Measurements from ENCODE around the gene CDKN3.

The CDKN3 gene

DNA sequence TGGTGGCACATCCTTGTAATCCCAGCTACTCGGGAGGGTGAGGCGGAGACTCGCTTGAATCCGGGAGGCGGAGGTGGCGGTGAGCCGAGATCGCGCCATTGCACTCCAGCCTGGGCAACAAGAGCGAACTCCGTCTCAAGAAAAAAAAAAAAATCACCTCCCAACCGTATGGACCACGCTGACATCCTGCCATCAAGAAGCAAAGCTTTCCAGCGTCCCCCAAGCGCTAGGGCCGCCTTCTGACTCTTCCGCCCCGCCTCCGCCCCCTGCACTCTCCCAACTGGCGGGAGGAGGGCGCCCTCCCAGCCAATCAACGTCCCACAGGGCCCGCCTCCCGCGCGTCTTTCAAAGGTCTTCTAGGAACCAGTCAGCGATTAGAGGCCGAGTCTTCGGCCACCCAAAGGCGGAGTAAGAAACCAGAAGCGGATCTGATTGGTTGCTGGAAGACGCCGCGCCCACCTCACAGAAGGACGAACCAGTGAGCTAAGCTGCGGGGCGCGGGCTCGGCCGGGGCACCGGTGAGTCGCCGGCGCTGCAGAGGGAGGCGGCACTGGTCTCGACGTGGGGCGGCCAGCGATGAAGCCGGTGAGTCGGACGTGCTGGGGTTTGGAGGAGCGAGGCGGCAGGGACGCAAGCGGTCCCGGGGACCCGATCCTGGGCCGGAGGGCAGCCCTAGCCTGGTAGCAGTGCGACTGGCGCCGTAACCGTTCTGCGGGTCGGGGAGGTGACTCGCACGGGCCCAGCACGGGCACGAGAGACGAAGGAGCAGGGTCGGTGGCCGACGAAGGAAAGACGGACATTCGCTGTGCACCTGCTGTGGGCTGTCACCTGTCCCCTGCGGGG lies at the start of gene CDKN3:
TSS of gene CDKN3 (plus strand) at position 515 of the 843 bp plus-strand sequence. CDS start at position 577, 62 bp downstream.
- peak; percentile 98 for DNase-seq (ENCODE audit: low spot score)
- TF ChIP-seq CTCF (IDR thresholded peaks at IDR 0.05; ENCODE audit: extremely low read depth, insufficient read depth, missing control alignments) = peak; percentile 47
- in situ Hi-C loops (cut with MboI; ENCODE audit: low pct_unique_long_range_greater_than_20kb, low sequenced_read_pairs, unreplicated experiment) = no loop called here

- no peak for TF ChIP-seq CTCF (IDR thresholded peaks at IDR 0.05; ENCODE audit: extremely low read depth, insufficient read depth, missing control alignments)
- in situ Hi-C loops (cut with MboI; ENCODE audit: low pct_unique_long_range_greater_than_20kb, low sequenced_read_pairs, unreplicated experiment) = loop anchor here (25.0 kb wide), 1 partner anchor 810 kb away; no protein-coding TSS in a partner anchor
- DNase-seq (ENCODE audit: low spot score) = no peak
These were observed 49.8 kb upstream of the CDKN3 start for GRCh38 chr14:54347044-54347443.

- DNase-seq (ENCODE audit: low spot score) = peak; percentile 63
- peak; percentile 67 for TF ChIP-seq CTCF (IDR thresholded peaks at IDR 0.05; ENCODE audit: extremely low read depth, insufficient read depth, missing control alignments)
- in situ Hi-C loops (cut with MboI; ENCODE audit: low pct_unique_long_range_greater_than_20kb, low sequenced_read_pairs, unreplicated experiment) = loop anchor here (25.0 kb wide), 1 partner anchor 811 kb away; no protein-coding TSS in a partner anchor
These were observed 48.7 kb upstream of the CDKN3 start for GRCh38 chr14:54348001-54348611.

DNA sequence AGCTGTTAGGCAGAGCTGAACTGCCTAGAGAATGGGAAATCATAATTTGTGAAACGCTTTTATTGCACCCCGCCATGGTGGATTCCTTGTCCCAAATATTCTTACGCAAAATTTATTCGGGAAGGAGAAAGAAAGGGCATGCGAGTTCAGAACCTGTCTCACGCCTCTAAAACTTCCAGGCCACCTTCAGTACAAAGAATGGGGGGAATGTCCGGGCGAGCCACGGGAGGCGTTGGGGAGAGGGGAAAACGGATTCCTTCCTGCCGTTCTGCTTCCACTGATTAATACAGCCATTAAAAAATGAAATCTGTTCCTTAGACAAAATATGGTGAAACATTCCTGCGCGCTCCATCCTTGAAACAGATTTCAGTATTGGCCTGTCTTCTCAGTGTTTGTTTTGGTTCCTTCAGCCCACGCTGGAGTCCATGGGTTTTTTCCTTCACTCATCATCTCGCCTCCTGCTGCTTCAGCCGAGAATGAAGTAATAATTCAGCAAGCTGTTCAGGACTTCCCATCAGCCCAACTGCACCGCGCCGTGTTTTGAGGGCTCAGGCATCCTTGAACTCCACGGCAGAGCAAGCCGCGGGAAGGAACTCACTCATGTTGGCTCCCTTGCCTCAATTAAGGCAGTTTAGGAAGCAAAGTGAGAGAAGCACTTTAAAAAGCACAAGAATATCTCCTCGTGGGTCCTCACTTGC lies 47.7 kb upstream of the CDKN3 start:
- no peak for TF ChIP-seq CTCF (IDR thresholded peaks at IDR 0.05; ENCODE audit: extremely low read depth, insufficient read depth, missing control alignments)
- in situ Hi-C loops (cut with MboI; ENCODE audit: low pct_unique_long_range_greater_than_20kb, low sequenced_read_pairs, unreplicated experiment) = loop anchor here (25.0 kb wide), 1 partner anchor 812 kb away; no protein-coding TSS in a partner anchor
- no peak for DNase-seq (ENCODE audit: low spot score)

- in situ Hi-C loops (cut with MboI; ENCODE audit: low pct_unique_long_range_greater_than_20kb, low sequenced_read_pairs, unreplicated experiment) = loop anchor here (25.0 kb wide), 1 partner anchor 812 kb away; no protein-coding TSS in a partner anchor
- no peak for DNase-seq (ENCODE audit: low spot score)
- TF ChIP-seq CTCF (IDR thresholded peaks at IDR 0.05; ENCODE audit: extremely low read depth, insufficient read depth, missing control alignments) = no peak
These were observed 47.1 kb upstream of the CDKN3 start for GRCh38 chr14:54349713-54350112.

DNA sequence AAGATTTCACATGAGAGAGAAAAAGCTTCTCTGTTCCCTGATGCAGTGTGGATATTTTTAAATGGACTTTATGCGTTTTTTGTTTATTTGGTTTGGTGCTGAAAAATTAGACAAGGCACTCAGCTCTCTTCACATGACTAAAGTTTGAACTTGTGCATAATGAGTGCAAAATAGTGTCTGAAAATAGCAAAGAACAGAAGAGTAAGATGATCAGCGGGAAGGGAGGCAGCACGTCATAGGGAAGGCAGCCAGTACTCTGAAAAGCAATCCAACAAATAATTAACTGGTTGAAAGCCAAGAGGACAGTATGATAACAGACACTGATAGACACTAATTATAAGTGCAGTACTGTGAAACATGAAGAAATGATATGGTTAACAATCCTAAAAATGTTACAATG lies 46.6 kb upstream of the CDKN3 start:
- in situ Hi-C loops (cut with MboI; ENCODE audit: low pct_unique_long_range_greater_than_20kb, low sequenced_read_pairs, unreplicated experiment) = no loop called here
- no peak for DNase-seq (ENCODE audit: low spot score)
- no peak for TF ChIP-seq CTCF (IDR thresholded peaks at IDR 0.05; ENCODE audit: extremely low read depth, insufficient read depth, missing control alignments)

Data from GM13977 (cell line).